Rectal smooth muscle tissue (tissue), 1 donor: Measurements from ENCODE around the gene JUP.

Experiments
- H3K27ac ChIP-seq: one replicate; pipeline ENCODE4 v1.7.0; 2013; ENCODE audit warnings: low read depth, low read length, inconsistent platforms
- H3K27me3 ChIP-seq: one replicate; pipeline ENCODE4 v1.7.0; 2013; ENCODE audit warnings: low read length; ENCODE audit not compliant: control insufficient read depth, insufficient read depth
- H3K36me3 ChIP-seq: one replicate; pipeline ENCODE4 v1.7.0; 2013; ENCODE audit warnings: low read length; ENCODE audit not compliant: control insufficient read depth, insufficient read depth
- H3K4me1 ChIP-seq: one replicate; pipeline ENCODE4 v1.7.0; 2013; ENCODE audit warnings: low read length; ENCODE audit not compliant: control insufficient read depth, insufficient read depth
- H3K4me3 ChIP-seq: one replicate; pipeline ENCODE4 v1.7.0; 2013; ENCODE audit warnings: low read length
- H3K9ac ChIP-seq: one replicate; pipeline ENCODE4 v1.7.0; 2013; ENCODE audit warnings: low read length

JUP gene

GRCh38 chr17:41816637-41817320 is 30.3 kb upstream of the JUP start:
- Histone ChIP-seq H3K4me3 (no peak overlapping the region), H3K9ac (no peak overlapping the region), H3K27me3 (no peaks in the 10 kb centered on the region), H3K36me3 (no peaks in the 10 kb centered on the region), H3K4me1 (peaks cover 3% of the 10 kb centered on the region), H3K27ac (no peak overlapping the region)

GRCh38 chr17:41814195-41814594 is 27.7 kb upstream of the JUP start:
- Histone ChIP-seq H3K4me3 (no peak overlapping the region), H3K27me3 (no peaks in the 10 kb centered on the region), H3K4me1 (peaks cover 9% of the 10 kb centered on the region), H3K9ac (no peak overlapping the region), H3K36me3 (no peaks in the 10 kb centered on the region), H3K27ac (no peak overlapping the region)

- H3K4me3 ChIP-seq: no peak overlapping the region
- H3K27me3 ChIP-seq: no peaks in the 10 kb centered on the region
- peaks cover 9% of the 10 kb centered on the region for H3K4me1 ChIP-seq
- no peaks in the 10 kb centered on the region for H3K36me3 ChIP-seq
- no peak overlapping the region for H3K27ac ChIP-seq
- no peak overlapping the region for H3K9ac ChIP-seq
Observed at GRCh38 chr17:41813699-41814124, 27.2 kb upstream of the JUP start.

GRCh38 chr17:41813152-41813680 is 26.7 kb upstream of the JUP start:
- H3K4me1 ChIP-seq: peaks cover 9% of the 10 kb centered on the region
- H3K36me3 ChIP-seq: no peaks in the 10 kb centered on the region
- H3K27me3 ChIP-seq: no peaks in the 10 kb centered on the region
- H3K27ac ChIP-seq: peak overlapping the region; percentile 21
- H3K9ac ChIP-seq: no peak overlapping the region
- H3K4me3 ChIP-seq: peak overlapping the region; percentile 90

- Histone ChIP-seq H3K4me1 (peaks cover 9% of the 10 kb centered on the region), H3K9ac (peak within 1 kb of the TSS; percentile 32), H3K4me3 (peak within 1 kb of the TSS; percentile 90), H3K36me3 (no peaks in the 10 kb centered on the region), H3K27ac (peak within 1 kb of the TSS; percentile 21), H3K27me3 (no peaks in the 10 kb centered on the region)
Observed at GRCh38 chr17:41812381-41813151, 26.1 kb upstream of the JUP start, which contains the start of gene FKBP10. TSS of gene FKBP10 (plus strand) at chr17:41813004. CDS start at chr17:41813035, 31 bp downstream.

GRCh38 chr17:41811549-41812380 is 25.3 kb upstream of the JUP start, which contains the start of gene P3H4:
TSS of gene P3H4 (minus strand) at chr17:41811949. CDS start at chr17:41811915, 34 bp downstream.
- peaks cover 9% of the 10 kb centered on the region for H3K4me1 ChIP-seq
- peak within 1 kb of the TSS; percentile 90 for H3K4me3 ChIP-seq
- peak within 1 kb of the TSS; percentile 73 for H3K9ac ChIP-seq
- H3K36me3 ChIP-seq: peaks cover 2% of the 10 kb centered on the region
- H3K27ac ChIP-seq: peak within 1 kb of the TSS; percentile 1
- no peaks in the 10 kb centered on the region for H3K27me3 ChIP-seq

GRCh38 chr17:41810659-41811548 is 24.4 kb upstream of the JUP start:
- H3K4me3 ChIP-seq: peak overlapping the region; percentile 90
- peak overlapping the region; percentile 73 for H3K9ac ChIP-seq
- H3K27ac ChIP-seq: peak overlapping the region; percentile 1
- H3K36me3 ChIP-seq: peaks cover 2% of the 10 kb centered on the region
- H3K4me1 ChIP-seq: peaks cover 9% of the 10 kb centered on the region
- no peaks in the 10 kb centered on the region for H3K27me3 ChIP-seq

GRCh38 chr17:41806685-41807445 is 20.4 kb upstream of the JUP start:
- Histone ChIP-seq H3K27me3 (no peaks in the 10 kb centered on the region), H3K4me3 (no peak overlapping the region), H3K4me1 (peaks cover 6% of the 10 kb centered on the region), H3K36me3 (peaks cover 2% of the 10 kb centered on the region), H3K27ac (no peak overlapping the region), H3K9ac (no peak overlapping the region)

- Histone ChIP-seq H3K27ac (no peak overlapping the region), H3K27me3 (no peaks in the 10 kb centered on the region), H3K4me3 (no peak overlapping the region), H3K36me3 (peaks cover 2% of the 10 kb centered on the region), H3K9ac (no peak overlapping the region), H3K4me1 (no peaks in the 10 kb centered on the region)
Observed at GRCh38 chr17:41803049-41804020, 16.8 kb upstream of the JUP start.
